Inflammatory macrophage treated with lipopolysaccharide for 1 hour (primary cell): ENCODE measurements around the gene FAM3B.
A peak's percentile ranks its signal among the peaks of the same experiment; 100 is the strongest.
"Not testable (repeated sequence)": the region's sequence is repeated elsewhere in the genome, so short reads cannot be mapped to it uniquely, and the experiment has no call there.

Experiments
- DNase-seq, 2 donors: peaks; one replicate each; pipeline ENCODE4 v3.0.0-alpha.2; 2020 to 2022

Gene FAM3B, protein sequence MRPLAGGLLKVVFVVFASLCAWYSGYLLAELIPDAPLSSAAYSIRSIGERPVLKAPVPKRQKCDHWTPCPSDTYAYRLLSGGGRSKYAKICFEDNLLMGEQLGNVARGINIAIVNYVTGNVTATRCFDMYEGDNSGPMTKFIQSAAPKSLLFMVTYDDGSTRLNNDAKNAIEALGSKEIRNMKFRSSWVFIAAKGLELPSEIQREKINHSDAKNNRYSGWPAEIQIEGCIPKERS

DNA sequence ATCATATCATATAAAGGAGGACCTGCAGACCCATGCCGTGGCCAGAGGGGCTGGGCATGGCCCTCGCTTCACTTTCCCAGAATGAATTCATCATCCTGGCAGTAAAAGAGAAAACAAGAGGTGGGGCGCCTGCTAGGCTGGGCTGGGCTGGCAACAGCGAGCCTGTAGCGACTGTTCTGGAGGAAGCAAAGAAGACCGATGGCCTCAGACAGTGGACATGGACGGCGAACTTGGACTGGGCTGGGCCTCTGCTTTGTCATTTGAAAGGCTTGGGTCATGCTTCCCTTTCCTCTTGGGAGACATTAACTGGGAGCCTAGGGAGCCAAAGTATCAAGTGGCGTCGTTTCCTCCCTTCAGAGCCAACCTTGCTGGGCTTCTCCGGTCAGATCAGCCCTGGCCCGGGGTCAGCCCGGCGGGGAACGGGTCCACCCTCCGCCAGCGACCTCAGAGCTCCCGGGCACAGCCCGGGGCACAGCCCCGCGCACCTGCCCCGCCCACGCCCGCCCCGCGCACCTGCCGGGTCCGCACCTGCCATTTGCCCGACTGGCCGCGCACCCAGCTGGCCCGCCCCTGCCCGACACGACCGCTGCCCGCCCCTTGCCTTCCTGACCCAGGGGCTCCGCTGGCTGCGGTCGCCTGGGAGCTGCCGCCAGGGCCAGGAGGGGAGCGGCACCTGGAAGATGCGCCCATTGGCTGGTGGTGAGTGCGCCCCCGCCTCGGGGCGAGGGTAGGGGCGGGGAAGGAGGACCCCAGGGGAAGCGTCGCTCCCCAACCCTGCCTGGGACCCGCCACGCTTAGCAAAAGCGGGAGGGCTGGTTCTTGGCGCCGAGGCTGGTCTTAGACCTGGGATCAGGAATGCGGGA, at the start of gene FAM3B:
FAM3B (plus strand) TSS at position 602 of the 863 bp plus-strand sequence; CDS start at position 681, 79 bp downstream.
- DNase-seq = no peak

DNA sequence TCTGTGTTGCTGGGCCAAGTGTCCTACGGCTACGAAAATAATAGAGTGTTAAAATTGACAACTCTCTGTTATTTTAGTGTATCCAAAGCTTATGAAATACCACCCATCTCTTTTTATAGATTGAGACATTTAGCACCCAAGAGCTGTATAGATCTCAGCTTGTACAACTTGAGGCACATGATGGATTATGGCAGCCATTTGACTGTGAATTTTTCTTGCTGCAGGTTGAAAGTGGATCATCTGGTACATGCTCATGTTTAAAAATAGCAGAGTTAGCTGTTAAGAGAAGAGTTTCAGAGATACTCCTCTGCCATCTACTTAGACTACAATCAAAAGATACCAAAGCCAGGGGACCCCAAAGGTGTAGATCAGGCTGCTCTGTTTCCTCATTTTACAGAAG, 49.3 kb upstream of the FAM3B start:
- no peak for DNase-seq

DNA sequence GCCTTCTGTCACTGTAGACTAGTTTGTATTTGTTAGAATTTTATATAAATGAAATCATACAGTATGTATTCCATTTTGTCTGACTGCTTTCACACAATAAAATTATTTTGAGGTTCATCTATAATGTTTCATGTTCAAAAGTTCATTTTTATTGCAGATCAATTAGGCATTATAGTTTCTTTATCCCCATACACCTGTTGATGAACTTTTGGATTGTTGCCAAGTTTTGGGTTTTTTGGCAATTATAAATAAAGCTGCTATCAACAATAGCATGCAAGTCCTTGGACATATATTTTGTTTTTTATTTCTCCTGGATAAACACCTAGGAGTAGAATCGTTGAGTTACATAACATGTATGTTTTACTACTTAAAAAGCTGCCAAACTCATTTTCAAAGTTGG, 47.1 kb upstream of the FAM3B start:
- DNase-seq = no peak

DNA sequence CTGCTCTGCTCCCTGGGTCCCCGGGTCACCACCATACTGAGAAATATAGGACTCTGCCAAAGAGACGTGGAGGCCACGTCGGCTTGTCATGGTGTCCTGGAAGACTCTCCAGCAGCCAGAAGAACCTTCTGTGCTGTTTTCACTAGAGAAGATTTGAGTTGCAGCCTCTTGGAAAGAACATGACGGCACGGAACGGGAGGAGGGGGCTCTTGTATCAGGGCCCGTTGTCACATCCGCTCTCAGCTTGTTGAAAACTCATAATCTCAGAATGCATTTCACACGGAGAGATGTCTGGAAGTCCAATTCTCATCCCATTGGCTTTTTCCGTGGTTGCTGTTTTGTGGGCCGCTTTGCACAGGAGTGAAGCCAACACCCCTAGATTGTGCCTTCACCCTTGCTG, 39.4 kb upstream of the FAM3B start:
- DNase-seq = no peak

DNA sequence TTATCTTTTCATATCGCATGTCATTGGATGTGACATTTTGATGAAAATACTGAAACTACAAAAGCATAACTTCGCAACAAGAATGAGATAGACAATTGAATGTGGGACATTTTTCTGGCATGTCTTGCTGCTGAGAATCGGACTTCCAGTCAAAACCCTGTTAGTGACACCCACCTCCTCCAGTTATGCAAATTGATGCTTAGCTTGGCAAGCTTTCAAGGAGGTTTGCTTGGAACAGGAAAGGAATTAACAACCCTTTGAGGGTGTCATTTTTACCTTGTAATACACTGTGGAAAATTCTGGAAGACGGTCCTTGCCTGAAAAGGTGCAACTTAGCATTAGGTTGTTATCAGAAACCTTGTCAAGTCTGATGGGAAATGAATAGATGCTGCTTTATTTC, 38.8 kb upstream of the FAM3B start:
- no peak for DNase-seq

DNA sequence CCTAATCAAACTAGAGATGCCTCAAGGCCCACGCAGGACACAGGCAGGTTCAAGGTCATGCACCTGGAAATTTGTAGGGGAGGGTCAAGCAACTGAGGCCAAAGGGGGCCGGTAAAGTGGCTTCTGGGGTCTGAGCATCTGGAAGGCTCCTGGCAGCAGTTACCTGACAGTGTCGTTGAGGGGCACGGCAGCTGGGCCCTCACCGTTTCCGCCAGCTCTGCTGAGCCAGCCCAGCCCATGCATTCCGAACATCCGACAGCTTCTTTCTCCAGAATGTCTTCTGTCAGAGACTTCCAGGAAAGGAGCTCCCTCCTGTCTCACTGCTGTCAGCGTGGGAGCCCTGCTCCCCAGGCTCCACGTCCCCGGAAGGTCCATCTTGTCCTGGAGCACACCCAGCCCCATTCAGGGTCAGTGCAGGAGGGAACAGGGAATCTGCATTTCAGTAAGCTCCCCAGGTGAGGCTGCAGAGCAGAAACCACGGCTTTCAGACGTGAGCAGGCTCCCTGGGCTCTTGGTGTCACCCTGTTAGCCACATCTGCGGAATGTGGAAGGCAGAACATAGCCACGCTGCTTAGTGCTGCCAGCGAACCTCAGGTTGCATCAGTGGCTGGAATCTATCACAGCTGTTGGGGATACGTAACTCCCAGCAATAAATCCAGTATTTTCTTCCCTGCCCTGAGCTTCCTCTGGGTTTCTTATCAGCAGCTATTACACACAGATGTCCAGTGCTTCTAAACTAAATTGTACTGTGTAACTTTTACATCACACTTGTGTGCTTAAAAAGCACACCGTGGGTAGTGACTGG, 36.3 kb upstream of the FAM3B start:
- no peak for DNase-seq

DNA sequence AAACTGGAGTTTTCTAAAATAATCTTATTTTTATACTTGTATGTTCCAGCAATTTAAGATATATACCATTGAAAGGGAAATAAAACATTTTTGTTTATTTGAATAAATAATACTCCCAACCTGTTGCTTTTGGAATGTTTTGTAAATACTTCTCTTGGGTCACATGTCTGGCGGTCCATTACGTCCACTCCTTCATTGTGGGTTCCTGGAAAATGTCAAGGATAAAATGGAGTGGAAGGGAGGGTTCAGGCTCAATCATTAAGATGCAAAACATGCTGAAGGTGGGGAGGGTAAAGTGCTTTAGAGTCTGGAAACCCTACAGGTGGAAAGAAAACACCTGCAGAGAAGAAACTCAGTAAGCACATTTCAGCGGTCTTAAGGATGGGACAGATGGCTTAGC, 34.2 kb upstream of the FAM3B start:
- no peak for DNase-seq

DNA sequence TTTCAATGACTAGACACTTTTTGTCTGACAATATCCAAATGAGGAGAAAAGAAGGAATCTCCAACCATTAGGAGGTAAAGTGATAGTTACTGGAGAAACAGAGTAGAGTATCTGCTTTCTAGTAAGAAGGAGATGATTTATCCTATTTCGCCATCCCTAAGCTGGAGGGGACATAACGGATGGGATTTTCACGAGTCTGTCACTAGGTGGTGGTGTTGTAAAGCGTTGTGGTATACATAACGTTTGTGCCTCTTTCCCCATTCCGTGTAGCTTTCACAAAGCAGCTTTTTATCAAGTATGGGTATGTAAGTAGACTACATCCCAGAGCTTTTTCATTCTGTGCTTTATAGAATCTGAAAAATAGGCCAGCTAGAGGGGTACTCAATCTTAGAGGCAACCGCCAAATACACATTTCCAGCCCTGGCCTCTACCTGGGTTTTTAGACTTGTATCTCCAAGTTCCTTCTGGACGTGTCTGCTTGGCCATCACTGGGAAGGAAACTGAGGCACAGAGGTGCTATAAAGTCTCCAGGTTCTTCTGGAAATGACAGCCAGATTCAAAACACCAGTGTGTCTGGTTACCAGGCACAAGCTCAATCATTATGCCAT, 33.3 kb upstream of the FAM3B start:
- DNase-seq = peak; percentile 66 to 90

DNA sequence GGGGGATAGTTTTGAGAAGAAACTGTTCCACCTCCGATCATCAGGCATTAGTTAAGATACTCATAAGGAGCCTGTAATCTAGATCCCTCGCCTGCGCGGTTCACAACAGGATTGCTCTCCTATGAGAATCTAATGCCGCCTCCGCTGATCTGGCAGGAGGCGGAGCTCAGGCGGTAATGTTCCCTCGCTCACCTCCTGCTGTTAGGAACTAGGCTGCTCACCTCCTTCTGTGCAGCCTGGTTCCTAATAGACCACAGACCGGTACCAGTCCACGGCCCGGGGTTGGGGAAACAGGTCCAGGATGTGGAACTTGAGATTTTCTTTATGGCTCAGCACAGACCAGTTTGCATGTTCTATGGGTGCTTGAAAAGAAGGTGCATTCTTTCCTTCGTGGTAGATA, 27.2 kb upstream of the FAM3B start:
- DNase-seq = no peak

DNA sequence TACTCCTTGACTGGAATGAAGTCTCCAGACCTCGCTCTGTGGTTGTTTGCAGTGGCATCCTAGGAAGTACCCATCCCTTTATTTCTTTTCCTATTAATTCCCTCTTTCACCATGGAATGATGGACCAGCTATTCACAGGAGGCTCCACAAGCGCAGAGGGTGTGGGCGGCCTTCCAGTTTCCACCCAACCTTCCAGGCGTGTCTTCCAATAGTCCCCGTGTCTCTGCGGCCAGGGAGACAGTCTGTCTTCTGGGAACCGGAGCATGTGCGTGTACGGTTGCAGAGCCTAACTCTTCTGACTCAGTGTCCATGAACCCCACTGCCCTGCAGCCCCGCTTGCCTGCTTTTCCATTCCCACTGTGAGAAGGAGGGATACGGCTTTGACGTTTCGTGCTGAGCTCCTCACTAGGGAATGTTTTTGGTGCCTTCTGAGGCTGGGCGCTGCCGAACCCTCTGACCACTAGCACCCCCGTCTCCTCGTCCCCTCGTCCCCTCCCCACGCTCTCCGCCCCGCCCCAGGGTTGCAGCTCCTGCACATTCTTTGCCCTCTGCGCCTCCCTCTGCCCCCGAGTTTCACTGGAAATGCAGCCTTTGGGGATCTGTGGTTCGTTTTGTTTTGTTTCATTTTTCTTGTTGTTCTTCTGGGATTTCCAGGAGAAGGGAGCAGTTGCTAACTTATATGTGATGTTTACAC, 26.3 kb upstream of the FAM3B start:
- DNase-seq = no peak

DNA sequence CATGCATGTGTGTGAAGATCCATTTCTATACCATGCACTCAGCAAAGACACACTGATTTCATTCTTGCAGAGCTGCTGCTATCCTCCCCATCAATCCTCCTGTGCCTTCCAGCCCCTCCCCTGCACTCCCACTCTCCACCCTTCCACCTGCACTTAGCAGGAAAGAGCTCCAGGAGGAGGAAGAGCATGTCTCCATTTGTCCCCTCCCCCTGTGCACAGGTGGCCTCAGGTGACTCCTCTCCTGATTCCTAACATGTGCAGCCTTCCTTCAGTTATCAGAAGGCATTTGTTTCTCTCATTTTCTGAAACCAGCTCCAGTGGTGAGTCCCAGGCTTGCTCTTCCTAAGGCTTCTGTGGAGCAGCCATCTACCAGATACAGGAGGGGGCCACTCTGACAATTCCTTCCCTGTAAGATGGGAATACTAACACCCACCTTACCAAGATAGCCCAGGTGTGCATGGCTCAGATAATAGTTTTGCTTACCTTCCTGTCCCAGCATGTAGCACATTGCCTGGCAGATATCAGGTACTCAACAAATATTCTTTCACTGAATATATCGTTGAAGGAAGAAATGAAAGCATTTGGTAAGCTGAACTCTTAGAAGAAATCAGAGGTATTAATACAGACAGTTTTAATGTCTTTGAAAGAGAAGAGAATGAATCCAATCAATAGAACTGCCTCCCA, 21.9 kb upstream of the FAM3B start:
- DNase-seq = no peak

DNA sequence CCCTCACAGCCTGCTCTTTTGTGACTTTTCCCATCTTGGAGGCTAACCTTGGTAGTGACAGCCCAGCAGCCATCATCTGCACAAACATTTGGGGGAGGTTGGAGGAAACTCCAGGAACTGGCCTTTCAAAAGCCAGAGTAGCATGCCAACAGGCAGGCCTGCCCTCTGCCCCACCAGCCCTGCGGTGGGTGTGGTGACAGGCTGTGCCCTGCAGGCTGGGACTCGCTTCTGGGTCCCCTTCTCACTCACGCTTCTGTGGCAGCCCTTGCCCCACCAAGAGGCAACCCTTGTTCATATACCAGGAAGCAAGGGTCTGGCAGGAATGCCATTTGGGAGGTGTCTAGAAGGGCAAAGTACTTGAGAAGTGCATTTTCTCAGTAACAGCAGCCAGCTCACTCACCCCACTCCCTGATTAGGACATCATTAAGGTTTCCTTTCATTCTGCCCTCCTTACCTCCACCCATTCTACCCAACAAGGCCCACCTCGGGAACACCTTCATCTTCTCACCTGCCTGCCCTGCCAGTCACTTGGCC, 20.8 kb upstream of the FAM3B start:
- DNase-seq = no peak

DNA sequence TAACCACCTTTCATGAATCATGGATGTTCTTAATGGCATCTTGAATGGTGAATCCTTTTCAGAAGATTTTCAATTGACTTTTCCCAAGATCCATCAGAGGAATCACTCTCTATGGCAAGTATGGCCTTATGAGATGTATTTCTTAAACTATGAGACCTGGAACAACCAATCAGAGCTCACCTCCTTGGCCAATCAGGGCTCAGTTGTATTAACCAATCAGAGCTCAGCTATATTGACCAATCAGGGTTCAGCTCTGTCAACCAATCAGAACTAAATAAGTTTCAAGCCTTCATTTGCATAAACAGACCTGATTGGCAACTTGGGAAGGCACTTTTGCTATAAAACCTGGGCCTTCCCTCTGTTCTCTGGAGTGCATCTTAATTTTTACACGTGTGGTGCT, 13.6 kb upstream of the FAM3B start:
- no peak for DNase-seq

DNA sequence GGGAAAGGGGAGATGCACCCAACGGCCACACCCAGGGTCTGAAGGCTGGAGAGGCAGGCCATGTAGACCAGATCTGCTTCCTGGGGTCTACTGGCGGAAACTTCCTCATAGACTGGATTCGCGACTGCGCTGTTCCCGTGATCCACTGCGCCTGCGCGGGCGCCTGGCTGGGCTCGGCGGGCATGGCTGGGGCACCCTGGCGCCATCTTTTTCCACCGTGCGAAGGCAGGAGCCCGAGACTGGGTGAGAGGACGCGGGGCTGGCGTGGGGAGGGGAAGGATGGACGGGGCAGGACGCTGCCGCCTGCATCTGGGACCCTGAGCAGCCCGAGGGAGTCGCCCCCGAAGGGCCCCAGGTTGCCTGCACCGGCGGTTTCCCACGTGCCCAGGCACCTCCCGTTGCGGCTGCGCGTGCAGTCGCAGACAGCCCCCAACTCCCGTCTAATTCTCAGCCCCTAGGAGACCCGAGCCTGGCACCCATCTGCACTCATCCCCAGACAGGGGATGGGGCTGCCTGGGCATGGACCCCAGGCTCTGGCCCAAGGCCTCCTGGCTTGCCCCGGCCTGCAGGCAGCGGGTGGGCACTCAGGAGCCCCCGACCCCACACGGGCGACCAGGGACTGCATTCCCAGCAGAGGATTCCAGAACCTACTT, 12.4 kb upstream of the FAM3B start:
- no peak for DNase-seq

DNA sequence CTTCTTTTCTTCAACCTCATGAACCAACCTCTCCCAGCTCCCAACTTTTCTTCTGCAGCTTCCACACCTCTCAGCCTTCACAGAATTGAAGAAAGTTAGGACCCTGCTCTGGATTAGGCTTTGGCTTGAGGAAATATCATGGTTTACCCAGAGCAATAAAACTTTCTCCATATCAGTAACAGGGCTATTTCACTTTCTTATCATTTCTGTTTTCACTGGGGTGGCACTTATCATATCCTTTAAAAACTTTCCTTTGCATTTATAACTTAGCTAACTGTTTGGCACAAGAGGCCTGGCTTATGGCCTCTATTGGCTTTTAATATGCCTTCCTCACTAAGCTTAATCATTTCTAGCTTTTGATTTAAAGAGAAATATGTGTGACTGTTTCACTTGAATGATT, 9.4 kb upstream of the FAM3B start:
- no peak for DNase-seq

DNA sequence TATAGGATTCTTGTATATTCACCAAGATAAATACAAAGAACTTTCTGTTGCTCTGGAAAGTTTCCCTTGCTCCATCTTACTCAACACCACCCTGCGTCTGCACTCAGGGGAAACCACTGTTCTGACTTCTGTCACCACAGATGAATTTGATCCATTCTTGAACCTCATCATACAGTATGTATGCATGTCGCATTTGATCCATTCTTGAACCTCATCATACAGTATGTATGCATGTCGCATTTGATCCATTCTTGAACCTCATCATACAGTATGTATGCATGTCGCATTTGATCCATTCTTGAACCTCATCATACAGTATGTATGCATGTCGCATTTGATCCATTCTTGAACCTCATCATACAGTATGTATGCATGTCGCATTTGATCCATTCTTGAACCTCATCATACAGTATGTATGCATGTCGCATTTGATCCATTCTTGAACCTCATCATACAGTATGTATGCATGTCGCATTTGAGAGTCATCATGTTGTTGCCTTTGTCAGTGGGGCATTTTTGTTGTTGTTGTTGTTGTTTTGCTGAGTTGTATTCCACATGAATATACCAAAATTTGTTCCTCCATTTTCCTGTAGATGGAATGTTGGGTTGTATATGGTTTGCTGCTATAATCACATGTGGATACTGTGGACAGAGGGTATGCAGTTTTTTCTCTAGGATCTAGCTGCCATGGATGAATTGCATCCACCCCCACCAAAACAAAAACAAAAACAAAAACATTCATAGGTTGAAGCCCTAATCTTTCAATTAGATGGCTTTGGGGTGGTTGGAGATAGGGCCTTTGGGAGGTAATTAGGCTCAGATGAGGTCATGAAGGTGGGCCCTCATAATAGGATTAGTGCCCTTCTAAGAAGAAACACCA, 3.1 kb upstream of the FAM3B start:
- not testable (repeated sequence) for DNase-seq

DNA sequence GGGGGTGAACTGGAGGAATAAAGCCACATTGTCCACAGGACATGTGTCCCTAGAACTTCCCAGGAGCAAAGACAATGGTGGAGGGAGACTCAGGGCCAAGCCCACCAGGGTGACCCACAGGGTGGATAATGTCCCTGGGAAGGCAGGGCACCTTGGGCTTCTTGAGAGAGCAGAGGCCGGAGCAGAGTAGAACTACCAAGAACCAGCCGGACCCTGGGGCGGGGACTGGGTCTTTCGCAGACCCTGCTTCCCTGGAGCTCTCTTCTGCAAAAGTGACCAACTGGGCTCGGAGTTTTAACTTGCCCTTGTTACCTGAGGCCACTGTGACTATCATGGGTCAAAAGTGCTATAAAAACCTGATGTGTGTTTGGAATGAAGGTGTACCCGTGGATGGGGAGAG, 875 bp upstream of the FAM3B start:
- DNase-seq = no peak

DNA sequence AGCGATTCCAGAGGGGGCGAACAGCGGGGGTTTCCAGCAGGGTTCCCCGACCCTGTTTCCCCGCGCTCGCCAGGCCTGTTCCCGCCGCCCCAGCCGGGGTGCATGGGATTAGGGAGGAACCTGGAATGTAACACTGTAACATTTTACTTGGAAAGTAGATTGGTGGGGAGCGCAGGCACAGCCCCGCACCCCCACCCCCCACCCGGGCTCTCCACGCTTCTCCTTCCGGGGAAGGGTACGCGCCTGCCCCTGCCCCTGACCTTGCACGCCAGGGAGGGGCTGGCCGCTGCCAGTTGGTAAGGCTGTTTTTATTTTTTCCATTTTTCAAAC, 427 bp downstream of the FAM3B start:
- DNase-seq = no peak

DNA sequence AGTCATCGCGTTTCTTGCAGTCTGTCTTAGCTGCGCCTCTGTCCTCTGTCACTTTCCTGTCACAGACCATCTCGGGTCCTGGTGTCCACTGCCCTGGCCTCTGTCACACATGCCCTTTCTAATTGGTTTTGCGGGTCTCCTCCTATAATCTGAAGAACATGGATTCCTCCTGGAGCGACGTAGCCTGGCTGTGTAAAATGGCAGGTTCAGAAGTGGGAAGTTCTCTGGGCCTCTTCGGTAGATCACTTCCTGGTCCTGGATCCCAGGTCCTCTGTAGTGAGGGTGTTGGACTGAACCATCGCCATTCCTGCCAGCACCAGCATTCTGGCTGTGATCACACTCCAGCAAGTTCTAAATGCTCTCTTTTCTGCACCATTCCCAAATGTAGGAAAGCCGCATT, 857 bp downstream of the FAM3B start:
- DNase-seq = no peak

DNA sequence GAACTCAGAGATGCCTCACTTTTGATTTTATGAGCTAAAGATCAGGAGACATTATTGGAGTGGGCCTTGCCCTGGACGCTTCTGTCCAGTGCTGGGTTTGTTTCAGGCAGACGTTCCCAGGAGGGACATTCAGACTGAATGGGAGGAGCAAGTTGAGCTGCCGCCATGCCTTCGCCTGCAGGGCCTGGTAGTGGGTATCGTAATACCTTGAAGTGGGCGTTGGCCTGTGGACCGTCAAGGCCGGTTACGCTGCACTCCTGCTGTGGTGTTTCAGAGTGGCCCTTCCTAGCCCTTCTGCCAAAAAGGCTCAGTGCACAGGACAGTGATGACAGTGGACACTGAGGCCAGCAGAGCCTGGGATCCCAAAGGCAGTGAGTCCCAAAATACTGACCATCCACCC, 1.6 kb downstream of the FAM3B start:
- no peak for DNase-seq
